ENCODE data around the gene CELSR1. TPM values are rescaled to one million over a fixed set of nuclear protein-coding genes. Genes with fewer than 3 reads are reported as not detected.

CELSR1 gene
- 0.64 and 0.94 TPM in 2 replicates for total RNA-seq

GRCh38 chr22:46537225-46537945 lies at the start of gene CELSR1:
Gene CELSR1, minus strand, starts transcription at chr22:46537620. Its CDS starts 450 bp downstream, at chr22:46537170.

DNA sequence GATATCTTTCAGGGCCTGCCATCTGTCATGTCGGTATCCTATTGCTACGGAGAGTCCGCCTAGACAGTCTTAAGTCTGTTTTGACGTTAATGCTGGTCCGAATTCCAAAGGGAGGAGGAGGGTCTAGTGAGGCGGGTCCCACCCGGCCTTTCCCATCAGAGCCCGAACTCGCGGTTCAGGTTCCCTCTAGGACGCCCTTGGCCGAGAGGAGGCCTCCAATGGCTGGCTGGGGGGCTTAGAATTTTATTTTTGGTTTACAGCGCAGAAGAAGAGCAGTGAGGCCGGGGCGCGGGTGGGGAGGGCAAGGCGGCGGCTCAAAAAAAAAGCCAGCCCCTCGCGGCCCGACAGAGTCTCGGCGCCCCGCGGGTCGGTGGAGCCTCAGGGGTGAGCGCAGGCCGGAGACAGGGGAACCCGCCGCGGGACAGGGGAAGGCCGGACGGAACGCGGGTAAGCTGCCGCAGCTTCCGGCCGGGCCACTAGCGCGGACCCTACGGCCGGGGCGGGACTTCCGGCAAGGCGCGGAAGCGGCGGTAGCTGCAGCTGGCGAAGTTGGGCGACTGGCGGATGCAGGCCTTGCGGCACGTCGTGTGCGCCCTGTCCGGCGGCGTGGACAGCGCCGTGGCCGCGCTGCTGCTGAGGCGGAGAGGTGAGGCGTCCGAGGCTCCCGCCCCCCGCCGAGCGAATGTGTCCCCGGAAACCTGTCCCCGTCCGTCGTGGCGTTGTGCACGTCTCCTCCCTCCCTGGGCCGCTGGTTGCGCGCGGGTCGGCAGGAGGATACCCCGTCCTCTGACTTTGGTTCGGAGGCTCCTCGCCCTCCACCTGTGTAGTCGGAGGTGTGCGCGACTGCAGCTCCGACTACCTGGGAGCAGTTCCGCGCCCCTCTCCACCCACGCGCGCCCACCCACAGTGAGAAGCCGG lies 202.0 kb downstream of the CELSR1 start, which contains the start of gene TRMU:
Gene TRMU, plus strand, starts transcription at position 514 of the 918 bp plus-strand sequence. Its CDS starts 51 bp downstream, at position 565.

Other genes starting within 250 kb of the CELSR1 start
- 0.62 and 2.9 TPM in 2 replicates for gene GTSE1, start 240.8 kb downstream of the CELSR1 start, total RNA-seq
- 16.2 and 21.3 TPM in 2 replicates for gene TRMU, start 201.9 kb downstream of the CELSR1 start, total RNA-seq
- 10.0 and 10.2 TPM in 2 replicates for gene GRAMD4, start 82.8 kb upstream of the CELSR1 start, total RNA-seq
- gene CERK, start 200.6 kb upstream of the CELSR1 start, total RNA-seq, result 23.2 and 27.5 TPM in 2 replicates
- 12.5 and 15.0 TPM in 2 replicates for gene TBC1D22A, start 225.0 kb upstream of the CELSR1 start, total RNA-seq